ENCODE data around the gene MEOX2.

The MEOX2 gene

DNA sequence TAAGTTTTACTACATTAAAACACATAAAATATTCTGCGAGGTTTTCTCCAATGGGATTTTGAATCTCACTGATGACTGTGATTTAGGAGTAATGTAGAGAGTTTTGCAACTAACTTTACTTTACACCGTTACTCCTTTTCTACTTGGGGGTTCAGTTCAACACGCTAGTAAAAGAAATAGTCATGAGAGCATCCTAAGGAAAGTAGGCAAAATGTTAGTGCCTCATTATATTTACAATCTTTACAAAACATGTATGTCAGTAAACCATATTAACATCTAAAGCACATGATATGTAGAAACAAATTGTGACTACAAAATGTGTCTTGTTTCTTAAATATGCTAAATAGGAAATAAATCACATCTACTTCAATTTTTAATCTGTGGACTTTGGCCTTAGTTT is 6.0 kb downstream of the MEOX2 start:
- no peak overlapping the region for H2AFZ ChIP-seq (ENCODE audit: low read length)
- no peak for DNase-seq
- H3K9me2 ChIP-seq (replicated peaks; ENCODE audit: insufficient read depth, low read length): no peaks in the 10 kb centered on the region
- TF ChIP-seq, protein P1, sequence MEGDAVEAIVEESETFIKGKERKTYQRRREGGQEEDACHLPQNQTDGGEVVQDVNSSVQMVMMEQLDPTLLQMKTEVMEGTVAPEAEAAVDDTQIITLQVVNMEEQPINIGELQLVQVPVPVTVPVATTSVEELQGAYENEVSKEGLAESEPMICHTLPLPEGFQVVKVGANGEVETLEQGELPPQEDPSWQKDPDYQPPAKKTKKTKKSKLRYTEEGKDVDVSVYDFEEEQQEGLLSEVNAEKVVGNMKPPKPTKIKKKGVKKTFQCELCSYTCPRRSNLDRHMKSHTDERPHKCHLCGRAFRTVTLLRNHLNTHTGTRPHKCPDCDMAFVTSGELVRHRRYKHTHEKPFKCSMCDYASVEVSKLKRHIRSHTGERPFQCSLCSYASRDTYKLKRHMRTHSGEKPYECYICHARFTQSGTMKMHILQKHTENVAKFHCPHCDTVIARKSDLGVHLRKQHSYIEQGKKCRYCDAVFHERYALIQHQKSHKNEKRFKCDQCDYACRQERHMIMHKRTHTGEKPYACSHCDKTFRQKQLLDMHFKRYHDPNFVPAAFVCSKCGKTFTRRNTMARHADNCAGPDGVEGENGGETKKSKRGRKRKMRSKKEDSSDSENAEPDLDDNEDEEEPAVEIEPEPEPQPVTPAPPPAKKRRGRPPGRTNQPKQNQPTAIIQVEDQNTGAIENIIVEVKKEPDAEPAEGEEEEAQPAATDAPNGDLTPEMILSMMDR (IDR thresholded peaks at IDR 0.05; ENCODE audit: low read length): no peak
- TF ChIP-seq EZH2phosphoT487 (IDR thresholded peaks at IDR 0.05; ENCODE audit: low read length): no peak
- no peak for TF ChIP-seq EZH2 (optimal IDR thresholded peaks at IDR 0.05; ENCODE audit: low read depth, low read length)
- H3K9ac ChIP-seq (ENCODE audit: low read length): no peak overlapping the region
- 0 out of 2 replicates have a peak, but pooled peaks cover 2% of the 10 kb centered on the region for H3K9me3 ChIP-seq (replicated peaks; ENCODE audit: insufficient read depth, low read length)
- no peak overlapping the region for H3K4me2 ChIP-seq (ENCODE audit: low read depth, low read length)
- no peaks in the 10 kb centered on the region for H3K36me3 ChIP-seq (replicated peaks; ENCODE audit: insufficient read depth, low read length)
- no peaks in the 10 kb centered on the region for H4K20me1 ChIP-seq (ENCODE audit: insufficient read depth, low read length)
- H3K4me1 ChIP-seq (ENCODE audit: low read length): no peaks in the 10 kb centered on the region
- H3K4me3 ChIP-seq (ENCODE audit: low read length): no peak overlapping the region
- H3F3A ChIP-seq (ENCODE audit: insufficient read depth, low read length): no peaks in the 10 kb centered on the region
- H3K27me3 ChIP-seq (replicated peaks; ENCODE audit: insufficient read depth, low read length): no peaks in the 10 kb centered on the region
- H3K79me2 ChIP-seq (ENCODE audit: low read length): no peaks in the 10 kb centered on the region
- H3K27ac ChIP-seq (ENCODE audit: low read length): no peak overlapping the region

DNA sequence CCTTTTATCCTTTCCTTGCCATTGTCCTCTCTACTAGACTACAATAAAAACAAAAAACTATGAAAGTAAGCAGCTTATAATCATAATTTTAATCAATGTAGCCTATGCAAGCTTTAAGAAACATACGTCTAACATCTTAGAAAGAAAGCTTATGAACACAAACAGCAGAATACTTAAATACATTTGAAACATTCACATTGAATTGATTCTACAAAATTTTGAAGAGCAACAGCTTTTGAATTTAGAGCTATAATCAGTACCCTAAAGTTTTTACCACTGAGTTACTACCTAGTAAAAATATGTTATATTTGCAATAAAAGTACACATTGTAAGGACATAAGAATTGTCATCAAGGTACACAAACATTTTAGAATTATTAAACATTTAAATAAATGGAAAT is 7.2 kb downstream of the MEOX2 start:
- Histone ChIP-seq H4K20me1 (ENCODE audit: insufficient read depth, low read length) (no peaks in the 10 kb centered on the region), H3F3A (ENCODE audit: insufficient read depth, low read length) (no peaks in the 10 kb centered on the region), H3K4me2 (ENCODE audit: low read depth, low read length) (no peak overlapping the region), H3K79me2 (ENCODE audit: low read length) (no peaks in the 10 kb centered on the region), H3K9me3 (replicated peaks; ENCODE audit: insufficient read depth, low read length) (0 out of 2 replicates have a peak, but pooled peaks cover 2% of the 10 kb centered on the region), H3K9ac (ENCODE audit: low read length) (no peak overlapping the region), H3K4me3 (ENCODE audit: low read length) (no peak overlapping the region), H3K27ac (ENCODE audit: low read length) (no peak overlapping the region), H3K36me3 (replicated peaks; ENCODE audit: insufficient read depth, low read length) (no peaks in the 10 kb centered on the region), H2AFZ (ENCODE audit: low read length) (no peak overlapping the region), H3K27me3 (replicated peaks; ENCODE audit: insufficient read depth, low read length) (no peaks in the 10 kb centered on the region), H3K4me1 (ENCODE audit: low read length) (no peaks in the 10 kb centered on the region), H3K9me2 (replicated peaks; ENCODE audit: insufficient read depth, low read length) (no peaks in the 10 kb centered on the region)
- no peak for DNase-seq
- TF ChIP-seq, protein P1 (IDR thresholded peaks at IDR 0.05; ENCODE audit: low read length): no peak
- TF ChIP-seq EZH2phosphoT487 (IDR thresholded peaks at IDR 0.05; ENCODE audit: low read length) (no peak), EZH2 (optimal IDR thresholded peaks at IDR 0.05; ENCODE audit: low read depth, low read length) (no peak)

DNA sequence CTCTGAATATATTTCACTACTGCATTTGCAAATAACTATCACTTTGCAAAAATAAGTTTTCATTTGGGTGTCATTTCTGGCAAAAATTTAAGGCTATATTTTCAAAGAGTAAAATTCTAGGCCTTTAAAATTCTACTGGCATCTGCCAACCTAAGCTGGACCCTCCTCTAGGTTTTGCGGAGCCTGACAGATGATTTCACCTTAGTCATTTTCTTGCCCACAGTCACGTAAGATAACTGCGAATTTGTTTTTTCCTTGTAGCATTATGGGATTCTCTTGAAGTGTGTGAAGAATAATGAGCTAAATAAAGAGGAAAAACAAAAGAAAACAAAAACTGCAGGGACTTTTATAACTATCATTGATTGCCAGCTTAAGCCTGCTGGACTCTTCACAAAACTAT is 7.8 kb downstream of the MEOX2 start:
- H3K4me1 ChIP-seq (ENCODE audit: low read length): no peaks in the 10 kb centered on the region
- no peak for DNase-seq
- no peak overlapping the region for H3K9ac ChIP-seq (ENCODE audit: low read length)
- TF ChIP-seq EZH2 (optimal IDR thresholded peaks at IDR 0.05; ENCODE audit: low read depth, low read length): no peak
- TF ChIP-seq, protein P1 (IDR thresholded peaks at IDR 0.05; ENCODE audit: low read length): no peak
- TF ChIP-seq EZH2phosphoT487 (IDR thresholded peaks at IDR 0.05; ENCODE audit: low read length): no peak
- no peaks in the 10 kb centered on the region for H3K27me3 ChIP-seq (replicated peaks; ENCODE audit: insufficient read depth, low read length)
- H3K4me3 ChIP-seq (ENCODE audit: low read length): no peak overlapping the region
- no peak overlapping the region for H3K4me2 ChIP-seq (ENCODE audit: low read depth, low read length)
- no peaks in the 10 kb centered on the region for H4K20me1 ChIP-seq (ENCODE audit: insufficient read depth, low read length)
- H2AFZ ChIP-seq (ENCODE audit: low read length): no peak overlapping the region
- H3F3A ChIP-seq (ENCODE audit: insufficient read depth, low read length): no peaks in the 10 kb centered on the region
- H3K27ac ChIP-seq (ENCODE audit: low read length): no peak overlapping the region
- no peaks in the 10 kb centered on the region for H3K79me2 ChIP-seq (ENCODE audit: low read length)
- H3K9me2 ChIP-seq (replicated peaks; ENCODE audit: insufficient read depth, low read length): no peaks in the 10 kb centered on the region
- no peaks in the 10 kb centered on the region for H3K9me3 ChIP-seq (replicated peaks; ENCODE audit: insufficient read depth, low read length)
- no peaks in the 10 kb centered on the region for H3K36me3 ChIP-seq (replicated peaks; ENCODE audit: insufficient read depth, low read length)

Measured in MM.1S (cell line).